ENCODE data around the gene ATXN1.

DNA sequence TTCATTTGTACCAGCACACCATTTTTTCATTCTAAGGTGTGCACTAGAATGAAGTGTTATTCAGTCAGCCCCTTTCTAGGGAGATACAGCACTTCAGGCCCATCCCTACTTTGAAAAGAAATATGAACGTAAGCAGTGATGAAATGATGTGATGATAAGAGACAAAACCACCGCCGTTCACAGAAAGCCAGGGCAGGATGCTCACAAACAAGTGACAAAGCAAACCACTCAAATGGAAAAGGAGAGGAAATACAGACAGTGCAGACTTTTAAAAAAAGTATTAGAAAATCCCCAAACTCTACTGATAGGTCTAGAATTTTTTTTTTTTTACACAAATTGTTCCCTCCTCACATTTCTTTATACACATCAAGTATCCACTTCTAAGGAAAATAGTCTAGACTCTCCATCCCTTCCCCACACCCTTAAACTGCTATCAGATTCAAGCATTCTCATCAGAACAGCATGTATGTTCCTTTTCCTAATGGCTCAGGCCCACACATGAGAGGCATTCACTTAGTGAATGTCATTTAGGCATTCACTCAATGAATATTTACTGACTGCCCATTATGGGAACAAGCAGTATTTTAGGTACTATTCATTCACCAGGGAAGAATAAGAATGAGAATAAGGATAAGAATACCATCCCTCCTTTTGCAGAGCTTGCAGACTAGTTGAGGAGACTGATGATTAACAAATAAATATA, 279.4 kb downstream of the ATXN1 start:
- TF ChIP-seq FOXJ3 (CRISPR knock-in tag; IDR thresholded peaks at IDR 0.05) (no peak), YY1 (IDR thresholded peaks at IDR 0.05; ENCODE audit: low read depth) (no peak), NRF1 (IDR thresholded peaks at IDR 0.05; ENCODE audit: low read depth, low read length) (no peak), CTCF (IDR thresholded peaks at IDR 0.05) (no peak), POLR2AphosphoS5 (IDR thresholded peaks at IDR 0.05; ENCODE audit: low read depth, low read length) (no peak), USF2 (IDR thresholded peaks at IDR 0.05; ENCODE audit: borderline replicate concordance, low read depth, low read length) (no peak), EZH2phosphoT487 (IDR thresholded peaks at IDR 0.05; ENCODE audit: borderline replicate concordance, low read depth) (no peak), MXI1 (IDR thresholded peaks at IDR 0.05; ENCODE audit: low read depth, low read length) (no peak), EP300 (IDR thresholded peaks at IDR 0.05; ENCODE audit: borderline replicate concordance in 1 of 2, low read depth in 1 of 2, low read length in 1 of 2) (no peak), REST (IDR thresholded peaks at IDR 0.05; ENCODE audit: low read depth, low read length) (no peak), RAD21 (IDR thresholded peaks at IDR 0.05; ENCODE audit: low read length) (no peak)

Measured in SK-N-SH (cell line).